Stimulated activated CD4-positive, alpha-beta T cell treated with anti-CD3 and anti-CD28 coated beads, Interleukin-12 subunit alpha, Interleukin-12 subunit beta, amount 100 ng/mL, for 4 hours (primary cell): ENCODE data around the gene MEN1.
A peak's percentile ranks its signal among the peaks of the same experiment; 100 is the strongest.

ENCODE experiments used
- DNase-seq: peaks from one replicate; pipeline ENCODE4 v3.0.0-alpha.2; 2020

Gene MEN1

GRCh38 chr11:64800303-64801157, 9.8 kb downstream of the MEN1 start:
- no peak for DNase-seq

- no peak for DNase-seq
Observed at GRCh38 chr11:64799623-64800302, 10.6 kb downstream of the MEN1 start.

- no peak for DNase-seq
Observed at GRCh38 chr11:64799256-64799622, 11.1 kb downstream of the MEN1 start.

GRCh38 chr11:64796757-64797541, 13.4 kb downstream of the MEN1 start:
- DNase-seq, result no peak

- no peak for DNase-seq
Observed at GRCh38 chr11:64796047-64796756, 14.1 kb downstream of the MEN1 start.

GRCh38 chr11:64794526-64794925, 15.8 kb downstream of the MEN1 start:
- DNase-seq, result no peak

GRCh38 chr11:64793271-64794160, 16.8 kb downstream of the MEN1 start:
- no peak for DNase-seq

- DNase-seq, result no peak
Observed at GRCh38 chr11:64792482-64792881, 17.9 kb downstream of the MEN1 start.

- no peak for DNase-seq
Observed at GRCh38 chr11:64791781-64792291, 18.5 kb downstream of the MEN1 start.

GRCh38 chr11:64790205-64791095, 19.9 kb downstream of the MEN1 start:
- DNase-seq, result no peak

- DNase-seq, result no peak
Observed at GRCh38 chr11:64789331-64790204, 20.8 kb downstream of the MEN1 start.

- no peak for DNase-seq
Observed at GRCh38 chr11:64788321-64789215, 21.8 kb downstream of the MEN1 start.

GRCh38 chr11:64787526-64788320, 22.6 kb downstream of the MEN1 start:
- DNase-seq, result peak; percentile 58

GRCh38 chr11:64786308-64786707, 24.0 kb downstream of the MEN1 start:
- no peak for DNase-seq

GRCh38 chr11:64784813-64785581, 25.4 kb downstream of the MEN1 start:
- no peak for DNase-seq

GRCh38 chr11:64778473-64779298, 31.7 kb downstream of the MEN1 start, which contains the start of gene SF1:
TSS of gene SF1 (minus strand) at chr11:64778542. CDS start at chr11:64778392, 150 bp downstream.
- peak; percentile 96 for DNase-seq
